ENCODE results near the gene EEF1A2.
"Not testable (repeated sequence)": the region's sequence is repeated elsewhere in the genome, so short reads cannot be mapped to it uniquely, and the experiment has no call there.

Gene EEF1A2

DNA sequence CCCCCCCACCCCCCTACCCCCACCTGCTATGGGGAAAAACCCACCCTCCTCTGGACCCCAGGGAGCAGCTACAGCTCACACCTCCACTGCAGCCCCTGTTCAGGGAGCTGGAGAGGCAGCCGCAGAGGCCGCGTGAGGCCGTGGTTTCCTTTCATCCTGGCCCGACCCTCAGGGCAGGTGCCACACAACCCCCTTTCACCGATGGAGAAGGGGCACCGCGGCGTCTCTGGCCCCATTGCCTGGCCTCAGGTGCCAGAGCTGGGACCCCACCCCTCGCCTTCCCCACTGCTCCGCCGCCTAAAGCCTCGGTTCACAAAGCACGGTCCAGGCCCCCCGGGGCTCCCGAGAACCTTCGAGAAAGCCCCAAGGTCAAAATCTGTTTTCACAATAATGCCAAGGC, 14.6 kb downstream of the EEF1A2 start:
- no peak for DNase-seq

DNA sequence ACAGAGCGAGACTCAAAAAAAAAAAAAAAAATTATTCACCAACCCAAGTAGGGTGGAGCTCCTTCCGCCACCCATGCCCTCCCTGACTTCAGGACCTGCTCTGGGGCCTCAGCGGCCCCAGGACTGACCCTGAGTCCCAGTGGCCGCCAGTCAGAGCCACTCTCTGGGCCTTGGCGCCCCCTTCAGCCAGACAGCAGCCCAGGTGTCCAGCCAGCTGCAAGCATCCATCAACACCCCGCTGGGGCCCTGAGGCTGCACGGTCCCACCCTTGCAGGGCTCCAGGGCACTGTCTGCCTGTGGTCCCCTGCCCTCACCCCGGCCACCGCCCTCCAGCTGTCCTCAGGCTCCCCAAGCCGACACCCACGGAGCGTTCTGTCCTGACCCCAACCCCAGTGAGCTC, 15.0 kb downstream of the EEF1A2 start:
- no peak for DNase-seq

DNA sequence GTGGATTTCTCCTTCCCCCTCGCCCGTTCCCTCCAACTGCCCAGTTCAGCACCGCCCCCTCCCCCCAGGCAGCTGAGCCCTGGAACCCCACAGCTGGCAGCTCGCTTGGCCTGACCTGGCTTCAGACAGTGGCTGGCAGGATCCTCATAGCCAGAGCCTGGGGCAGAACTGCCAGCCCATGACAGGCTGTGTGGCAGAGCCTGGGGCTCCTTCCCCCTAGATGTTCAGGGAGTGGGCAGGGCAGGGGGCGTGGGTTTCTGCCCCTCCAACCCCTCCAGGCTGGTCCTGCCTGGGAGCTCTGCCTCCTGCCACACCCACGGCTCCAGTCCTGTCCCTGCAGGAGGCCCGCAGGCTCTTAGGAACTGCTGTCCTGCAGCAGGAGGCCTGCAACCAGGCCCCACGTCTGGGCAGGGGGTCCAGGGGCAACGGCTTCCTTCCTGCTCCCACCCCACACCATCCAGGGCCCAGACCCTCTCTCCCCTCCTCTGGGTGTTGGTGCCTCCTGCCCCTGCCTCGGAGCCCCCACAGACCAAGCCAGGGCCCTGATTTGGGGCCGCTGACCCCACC, 16.8 kb downstream of the EEF1A2 start:
- no peak for DNase-seq

DNA sequence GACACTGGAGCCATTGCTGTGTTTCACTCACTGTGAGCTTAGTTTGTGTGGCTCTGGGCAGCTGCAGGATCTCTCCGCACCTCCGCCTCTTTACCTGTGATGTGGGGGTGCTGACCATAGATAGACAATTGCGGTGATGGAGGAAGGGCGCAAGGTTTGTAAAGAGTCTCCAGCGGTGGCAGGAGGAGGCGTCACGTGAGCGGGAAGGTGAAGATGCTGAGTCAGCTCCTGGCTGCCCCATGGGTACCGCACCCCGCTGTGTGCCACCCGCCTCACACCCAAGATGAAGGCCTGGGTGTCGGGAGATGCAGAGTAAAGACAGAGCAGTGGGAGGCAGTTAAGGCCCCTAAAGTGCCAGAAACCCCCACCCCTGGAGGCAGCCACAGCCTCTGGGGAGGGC, 17.4 kb downstream of the EEF1A2 start:
- no peak for DNase-seq

DNA sequence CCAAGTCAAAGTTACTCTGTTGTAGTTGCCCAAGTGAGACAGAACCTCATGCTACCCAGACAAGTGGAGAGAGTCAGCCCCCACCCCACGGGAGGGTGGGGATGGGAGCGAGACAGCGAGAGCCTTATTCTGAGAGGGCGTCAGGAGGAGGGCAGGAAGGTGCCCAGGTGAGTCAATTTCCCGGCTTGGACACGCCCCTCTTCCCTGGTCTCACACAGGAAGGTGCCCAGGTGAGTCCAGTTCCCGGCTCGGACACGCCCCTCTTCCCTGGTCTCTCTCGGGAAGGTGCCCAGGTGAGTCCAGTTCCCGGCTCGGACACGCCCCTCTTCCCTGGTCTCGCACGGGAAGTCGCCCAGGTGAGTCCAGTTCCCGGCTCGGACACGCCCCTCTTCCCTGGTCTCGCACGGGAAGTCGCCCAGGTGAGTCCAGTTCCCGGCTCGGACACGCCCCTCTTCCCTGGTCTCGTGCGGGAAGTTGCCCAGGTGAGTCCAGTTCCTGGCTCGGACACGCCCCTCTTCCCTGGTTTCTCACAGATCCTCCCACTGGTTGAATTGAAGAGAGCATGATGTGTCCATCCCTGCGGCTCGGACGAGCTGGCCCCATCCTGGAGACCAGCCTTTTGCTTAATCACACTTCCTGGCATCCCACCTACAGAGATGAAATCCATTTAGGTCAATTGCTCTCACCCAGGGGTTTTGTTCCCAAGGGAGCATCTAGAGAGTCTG, 19.0 kb downstream of the EEF1A2 start:
- not testable (repeated sequence) for DNase-seq

DNA sequence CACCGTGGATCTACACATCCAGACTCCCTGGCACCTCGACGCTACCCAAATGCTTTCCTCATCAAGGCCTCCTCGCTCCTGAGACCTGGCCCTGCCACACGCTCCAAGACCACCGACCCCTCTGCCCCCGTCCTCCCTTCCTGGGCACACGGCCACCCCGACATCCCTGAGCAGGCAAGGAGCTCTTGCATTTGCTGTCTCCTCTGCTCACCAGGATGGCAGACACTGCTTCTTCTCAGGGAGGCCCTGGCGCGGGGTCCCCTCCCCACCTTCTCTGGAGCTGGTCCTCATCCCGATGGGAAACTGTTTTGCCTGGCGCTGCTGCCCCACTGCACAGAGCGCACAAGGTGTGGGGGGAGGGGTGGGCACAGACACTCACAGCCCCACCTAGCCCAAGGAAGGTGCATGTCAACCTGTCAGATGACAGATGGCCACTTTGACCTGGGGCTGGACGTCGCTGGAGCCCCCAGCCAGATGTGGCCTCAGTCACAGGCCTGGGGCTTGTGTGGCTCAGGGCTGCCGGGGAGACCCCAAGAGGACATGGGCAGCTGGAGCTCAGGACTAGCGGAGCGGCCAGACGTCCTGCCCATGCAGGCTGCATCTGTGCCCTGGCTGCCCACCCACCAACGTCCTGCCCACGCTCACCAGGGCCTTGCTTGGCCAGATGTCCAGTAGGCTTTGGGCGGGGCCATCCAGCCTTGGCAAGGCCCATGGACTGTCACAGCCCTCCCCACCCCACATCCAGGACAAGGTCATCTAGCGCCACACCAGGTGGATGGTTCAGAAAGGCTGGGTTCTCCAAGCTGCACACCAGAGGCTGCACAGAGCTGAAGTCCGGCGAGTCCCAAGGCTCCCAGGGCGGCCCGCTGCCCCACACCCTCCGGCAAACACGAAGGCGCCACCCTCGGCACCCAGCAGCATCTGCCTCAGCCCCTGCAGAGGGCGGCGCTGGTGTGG, 20.3 kb downstream of the EEF1A2 start:
- DNase-seq, result no peak

DNA sequence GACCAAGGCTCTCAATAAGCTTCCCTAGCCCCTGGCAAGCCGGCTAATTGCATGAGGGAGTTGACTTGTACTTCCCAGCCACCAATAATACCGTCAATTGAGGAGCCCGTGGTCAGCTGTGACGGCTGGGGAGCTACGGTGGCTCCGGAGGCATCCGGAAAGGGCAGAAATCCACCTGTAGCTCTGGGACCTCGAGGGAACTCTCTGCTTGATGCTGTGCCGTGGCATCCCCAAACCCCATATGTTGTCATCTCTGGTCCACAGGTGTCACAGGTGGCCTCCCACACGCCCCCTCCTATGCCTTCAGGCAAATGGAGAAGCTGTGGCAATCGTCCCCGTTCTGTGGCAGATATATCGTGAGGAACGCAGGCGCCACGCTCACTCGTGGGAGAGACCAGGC, 20.9 kb downstream of the EEF1A2 start:
- no peak for DNase-seq

DNA sequence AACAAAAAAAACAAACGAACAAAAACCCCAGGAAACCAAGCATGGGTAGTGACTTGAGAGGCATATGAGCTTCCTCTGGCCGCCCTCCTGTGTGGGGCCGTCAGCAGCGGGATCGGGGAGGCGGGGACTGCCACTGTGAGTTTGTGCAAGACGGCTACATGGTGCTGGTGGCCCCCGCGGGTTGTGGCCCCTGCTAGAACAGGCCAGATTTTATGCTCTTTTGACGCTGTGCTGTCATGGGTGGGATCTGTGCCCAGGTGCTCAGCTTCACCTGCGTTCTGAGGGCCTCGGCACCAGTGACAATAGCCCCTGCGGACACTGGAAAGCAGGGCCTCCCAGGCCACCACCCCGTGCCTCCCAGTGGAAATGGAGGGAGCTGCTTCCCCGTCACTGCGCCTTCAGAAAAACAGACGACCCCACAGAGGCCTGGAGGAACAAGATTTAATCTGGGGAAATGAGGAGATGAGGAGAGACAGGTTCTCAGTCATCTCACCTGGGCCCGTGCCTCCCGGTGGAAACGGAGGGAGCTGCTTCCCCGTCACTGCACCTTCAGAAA, 21.7 kb downstream of the EEF1A2 start:
- no peak for DNase-seq

DNA sequence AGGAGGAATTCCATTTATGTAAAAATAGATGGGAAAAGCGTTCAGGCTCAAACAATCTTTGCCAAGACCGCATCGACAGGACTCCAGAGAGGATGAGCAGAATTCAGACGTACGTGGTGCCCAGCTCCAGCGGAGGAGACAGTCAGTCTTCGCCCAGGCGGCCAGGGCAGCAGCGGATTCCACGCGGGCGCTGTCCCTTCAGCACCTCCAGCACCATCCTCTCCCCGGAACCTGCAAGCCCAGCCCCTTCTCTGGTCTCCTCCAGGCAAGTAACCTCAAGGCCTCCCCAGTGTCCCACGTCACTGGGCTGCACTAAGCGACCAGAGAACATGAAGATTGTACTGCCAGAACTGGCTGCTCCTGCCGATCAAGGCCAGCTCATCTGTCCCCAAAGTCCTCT, 23.7 kb downstream of the EEF1A2 start:
- no peak for DNase-seq

DNA sequence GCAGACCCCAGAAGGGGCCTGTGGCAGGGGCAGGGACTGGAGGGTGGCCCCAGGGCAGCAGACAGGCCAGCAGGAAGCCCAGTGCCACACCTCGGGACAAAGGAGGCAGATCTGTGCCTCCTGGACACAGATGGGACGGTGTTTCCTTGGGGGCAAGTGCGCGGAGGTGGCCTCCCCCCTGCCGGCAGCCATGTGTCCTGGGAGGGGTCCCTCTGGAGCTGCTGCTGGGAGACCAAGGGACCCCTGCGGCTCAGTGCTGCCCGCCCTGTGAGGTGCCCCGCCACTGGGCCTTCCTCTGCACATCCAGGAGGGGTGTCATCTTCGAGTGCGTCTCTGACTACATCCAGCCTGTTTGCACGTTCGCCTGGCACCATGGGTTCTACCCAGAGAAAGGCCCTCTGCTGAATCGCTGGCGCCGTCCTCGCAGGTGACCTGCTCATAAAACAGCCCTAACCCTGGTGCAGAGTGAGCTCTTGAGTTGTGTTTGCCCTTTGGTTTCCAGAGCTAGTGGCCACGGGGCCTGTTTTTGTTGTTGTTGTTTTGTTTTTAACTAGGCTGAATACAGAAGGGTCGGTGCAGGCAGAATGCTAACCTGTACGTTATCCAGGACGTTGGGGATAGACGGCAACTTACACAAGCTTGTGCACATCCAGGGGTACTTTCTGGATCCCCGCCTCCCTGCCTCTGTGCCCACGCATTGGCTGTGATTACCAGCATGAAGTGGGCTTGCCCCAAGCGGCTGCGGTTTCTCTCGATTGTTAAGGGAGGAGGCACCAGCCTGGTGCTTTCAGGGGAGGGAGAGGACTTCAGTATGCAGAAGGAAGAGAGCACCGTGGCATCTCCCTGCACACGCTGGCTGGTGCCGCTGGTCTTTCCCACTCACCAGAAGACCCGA, 25.1 kb downstream of the EEF1A2 start:
- DNase-seq, result no peak

DNA sequence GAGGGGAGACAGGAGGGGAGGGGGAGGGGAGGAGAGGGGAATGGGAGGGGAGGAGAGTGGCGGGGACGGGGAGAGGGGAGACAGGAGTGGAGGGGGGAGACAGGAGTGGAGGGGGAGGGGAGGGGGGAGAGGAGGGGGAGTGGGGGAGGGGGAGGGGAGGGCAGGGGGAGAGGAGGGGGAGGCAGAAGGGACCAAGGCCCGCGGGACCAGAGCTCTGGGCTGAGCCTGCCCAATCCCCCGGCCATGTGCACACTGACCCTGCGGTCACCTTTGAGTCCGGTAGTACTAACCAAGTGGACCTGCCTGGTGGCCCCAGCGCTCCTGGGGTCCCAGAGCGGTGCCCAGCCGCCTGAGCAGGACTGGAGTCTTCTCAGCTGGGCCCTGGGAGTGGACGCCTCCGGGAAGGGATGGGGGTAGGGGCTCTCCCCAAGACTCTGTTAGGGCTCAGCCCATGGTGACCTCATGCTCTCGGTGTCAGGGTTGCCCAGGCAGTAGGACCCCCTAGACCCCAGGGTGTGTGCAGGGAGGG, 26.0 kb downstream of the EEF1A2 start:
- no peak for DNase-seq

DNA sequence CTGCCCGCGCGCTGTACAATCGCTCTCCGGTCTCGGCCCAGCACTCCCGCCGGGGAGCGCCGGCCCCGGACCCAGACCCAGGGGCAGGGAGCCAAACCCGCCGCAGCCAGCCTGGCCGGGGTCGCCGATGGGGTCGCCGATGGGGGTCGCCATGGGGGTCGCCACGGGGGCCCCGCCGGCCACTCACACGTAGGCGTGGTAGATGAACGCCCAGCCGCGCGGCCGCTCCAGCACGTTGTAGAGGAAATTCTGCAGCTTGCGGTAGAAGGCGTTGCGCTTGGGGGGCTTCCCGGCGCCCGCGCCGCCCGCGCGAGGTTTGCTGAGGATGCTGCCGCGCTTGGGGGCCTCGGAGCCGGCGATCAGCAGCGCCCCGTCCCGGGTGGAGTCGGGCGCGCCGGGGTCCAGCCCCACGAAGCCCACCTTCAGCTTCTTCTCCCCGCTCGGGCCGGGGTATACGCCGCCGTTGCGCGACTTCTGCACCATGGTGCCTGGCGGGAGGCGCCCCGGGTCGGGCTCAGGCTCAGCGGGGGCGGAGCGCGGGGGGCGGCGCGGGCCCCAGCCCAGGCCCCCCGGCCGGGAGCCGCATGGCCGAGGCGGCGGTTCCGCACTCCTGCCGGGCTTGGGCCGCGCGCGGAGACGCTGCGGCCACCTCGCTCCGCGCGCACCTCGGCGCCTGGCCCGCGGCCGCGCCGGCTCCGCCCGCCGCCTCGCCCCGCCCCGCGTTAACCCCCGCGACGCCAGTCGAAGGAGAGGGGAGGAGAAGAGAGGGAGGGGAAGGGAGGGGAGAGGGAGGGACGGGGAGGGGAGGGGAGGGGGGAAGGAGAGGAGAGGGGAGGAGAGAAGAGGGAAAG, 26.7 kb downstream of the EEF1A2 start, which contains the start of gene KCNQ2:
KCNQ2 (minus strand) TSS at position 675 of the 851 bp plus-strand sequence; CDS start at position 483, 192 bp downstream.
- no peak for DNase-seq

DNA sequence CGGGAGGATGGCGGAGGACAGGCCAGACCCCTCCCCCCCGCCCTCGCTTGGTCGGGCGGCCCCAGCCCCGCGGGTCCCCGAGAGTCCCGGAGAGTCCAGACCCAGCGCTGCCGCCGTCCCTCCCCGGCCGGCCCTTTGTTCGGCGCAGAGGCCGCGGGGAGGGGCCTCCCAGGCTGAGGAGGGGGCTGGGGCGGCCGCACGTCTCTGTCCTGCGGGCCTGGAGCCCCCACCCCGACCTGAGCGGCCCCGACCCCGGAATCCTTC, 27.2 kb downstream of the EEF1A2 start:
- no peak for DNase-seq

DNA sequence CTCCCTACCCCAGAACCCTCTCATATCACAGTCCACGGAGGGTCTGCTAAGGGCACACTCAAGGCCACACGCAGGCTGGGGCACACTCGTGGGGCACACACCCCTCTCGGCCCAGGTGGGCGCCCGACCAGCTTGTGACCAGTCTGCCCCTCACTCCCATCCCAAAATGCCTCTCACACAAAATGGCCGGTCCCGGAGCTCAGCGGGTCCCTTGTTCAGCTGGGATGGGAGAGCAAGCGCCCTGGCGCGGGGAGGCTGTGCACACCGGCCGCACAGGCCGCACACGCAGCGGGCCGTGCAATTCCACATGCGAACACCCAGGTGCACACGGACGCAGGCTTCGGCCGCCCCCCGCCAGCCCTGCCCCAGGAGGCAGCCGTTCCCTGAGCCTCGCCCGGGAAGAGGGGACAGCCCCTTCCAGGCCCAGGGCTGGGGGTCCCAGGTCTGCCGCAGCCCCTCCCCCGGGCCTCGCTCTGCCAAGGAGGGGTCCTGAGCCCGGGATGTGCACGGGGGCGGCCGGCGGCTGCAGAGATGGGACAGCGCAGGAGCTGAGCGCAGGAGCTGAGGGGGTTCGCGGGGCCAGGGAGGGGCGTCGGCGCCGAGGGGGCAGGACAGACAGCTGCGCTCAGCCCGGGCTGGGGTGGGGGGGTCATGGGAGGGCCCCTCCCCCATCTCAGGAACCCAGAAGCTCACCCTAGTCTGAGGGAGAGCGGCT, 27.7 kb downstream of the EEF1A2 start:
- no peak for DNase-seq

DNA sequence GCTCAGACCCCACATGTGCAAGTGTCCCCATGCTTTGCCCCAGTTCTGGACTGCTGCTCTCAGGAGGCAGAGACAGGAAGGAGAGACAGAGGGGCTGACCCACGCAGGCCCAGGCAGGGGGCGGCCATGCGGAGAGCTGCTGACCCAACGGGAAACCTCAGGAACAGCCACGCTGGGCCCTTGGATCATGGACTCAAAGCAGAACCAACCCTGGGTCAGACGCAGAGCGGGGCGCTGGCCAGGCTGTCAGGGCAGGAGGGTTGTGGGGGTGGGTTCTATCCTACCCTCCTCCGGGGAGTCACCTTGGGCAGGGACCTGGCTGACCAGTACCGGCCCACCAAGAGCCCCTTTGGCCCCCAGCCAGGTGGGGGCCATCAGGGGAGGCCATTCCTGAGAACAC, 28.5 kb downstream of the EEF1A2 start:
- no peak for DNase-seq

DNA sequence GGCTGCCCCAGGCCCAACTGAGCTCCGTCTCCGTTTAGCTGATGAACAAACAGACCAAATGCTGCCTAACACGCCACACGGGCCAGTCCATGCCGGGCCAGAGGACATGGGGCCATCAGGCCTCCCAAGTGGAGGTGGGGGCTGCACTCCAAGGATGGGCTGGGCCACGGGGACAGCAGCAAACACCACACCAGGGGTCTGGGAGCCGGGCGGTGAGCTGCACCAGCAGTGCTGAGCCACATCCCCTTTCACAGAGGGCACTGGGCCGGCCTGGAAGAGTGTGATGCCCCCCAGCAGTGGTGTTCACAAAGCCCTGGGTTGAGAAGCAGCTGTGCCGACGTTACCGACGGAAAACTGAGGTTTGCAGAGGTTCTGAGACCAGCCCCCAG, 29.2 kb downstream of the EEF1A2 start:
- DNase-seq, result no peak

DNA sequence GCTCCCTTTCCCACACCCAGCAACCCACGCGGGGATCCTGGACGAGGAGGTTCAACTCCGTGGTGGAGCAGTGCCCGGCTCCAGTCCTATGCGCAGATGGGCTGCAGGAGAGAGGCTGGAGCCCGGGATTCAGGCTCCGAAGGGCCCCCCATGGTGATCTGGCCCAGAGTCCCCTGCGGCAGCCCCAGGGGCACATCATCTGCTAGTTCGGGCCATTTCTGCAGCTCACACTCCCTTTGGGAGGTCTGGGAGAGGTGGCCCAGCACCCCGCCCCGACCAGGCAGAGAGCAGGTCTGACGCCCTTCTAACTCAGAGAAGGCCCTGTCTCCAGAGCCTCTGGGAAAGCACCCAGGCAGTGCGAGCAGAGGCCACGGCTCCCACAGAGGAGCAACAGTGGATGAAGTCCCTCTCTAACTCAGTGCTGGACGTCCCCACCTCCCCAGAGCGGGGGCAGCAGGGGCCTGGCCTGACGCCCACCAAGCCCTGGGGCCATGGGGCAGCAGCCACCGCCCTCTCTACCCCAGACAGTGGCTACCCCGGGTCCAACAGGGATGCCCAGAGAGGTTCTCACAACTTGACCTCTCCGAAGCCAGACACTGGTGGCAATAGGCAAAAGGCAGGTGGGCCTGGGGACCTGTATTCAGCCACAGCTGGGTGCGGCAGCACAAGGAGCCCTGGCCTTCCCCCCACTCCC, 29.7 kb downstream of the EEF1A2 start:
- no peak for DNase-seq

DNA sequence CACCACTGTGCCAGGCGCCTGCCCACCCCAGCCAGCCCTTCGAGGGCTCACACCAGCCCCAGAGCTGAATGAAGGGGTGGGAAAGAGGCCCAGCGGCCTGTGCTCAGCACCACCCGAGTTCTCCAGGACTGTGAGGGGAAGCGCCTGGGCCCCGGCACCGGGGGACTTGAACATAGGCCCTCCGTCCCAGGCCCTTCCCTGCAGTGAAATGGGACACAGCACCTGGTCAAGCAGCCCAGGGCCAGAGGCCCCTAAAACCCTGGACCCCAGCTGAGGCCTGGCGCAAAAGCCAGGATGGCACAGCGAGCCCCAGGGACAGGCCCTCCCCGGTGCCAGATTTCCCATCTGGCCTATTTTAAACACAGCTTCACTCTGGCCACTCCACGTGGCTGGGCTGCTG, 30.5 kb downstream of the EEF1A2 start:
- no peak for DNase-seq

DNA sequence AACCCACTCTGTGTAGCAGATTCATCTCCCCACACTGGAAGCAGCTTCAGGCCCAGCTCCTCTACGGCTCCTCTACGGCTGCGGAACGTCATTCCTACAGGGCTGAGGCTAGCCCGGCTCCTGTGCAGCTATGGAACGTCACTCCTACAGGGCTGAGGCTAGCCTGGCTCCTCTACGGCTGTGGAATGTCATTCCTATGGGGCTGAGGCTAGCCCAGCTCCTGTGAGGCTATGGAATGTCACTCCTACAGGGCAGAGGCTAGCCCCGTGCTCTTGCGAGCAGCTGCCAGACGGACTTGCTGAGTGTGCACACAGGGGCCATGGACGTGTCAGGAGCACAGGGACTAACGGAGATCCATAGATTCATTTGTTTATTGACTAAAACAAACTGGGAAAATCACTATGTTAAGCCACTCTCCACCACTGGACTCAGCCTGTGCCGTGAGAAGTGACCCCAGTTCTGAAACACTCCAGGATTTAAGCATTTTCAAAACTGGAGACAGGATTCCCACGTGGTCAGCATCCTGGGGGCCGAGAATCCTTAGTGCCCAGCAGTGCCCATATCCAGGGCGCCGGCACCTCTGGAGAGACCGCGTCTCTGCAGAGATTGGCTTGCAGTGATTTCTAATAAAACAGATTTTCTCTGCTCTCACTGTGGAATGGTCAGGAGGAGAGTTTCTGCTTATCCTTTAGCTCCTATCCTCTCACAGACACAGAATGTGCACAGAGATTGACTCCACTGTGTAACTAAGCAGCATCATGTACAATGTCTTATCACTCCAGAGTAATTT, 31.4 kb downstream of the EEF1A2 start:
- DNase-seq, result no peak
